Vagina (tissue), 2 donors: ENCODE data around the gene MYO15B.

ENCODE experiments used
- CTCF ChIP-seq, 3 experiments: fragments of 450-650 bp in 2 of 3; fragments of 200-600 bp in 1 of 3; sonication (generic) in 1 of 3; IDR thresholded peaks; one replicate each; pipeline ENCODE4 v1.5.1; 2017 to 2019; ENCODE audit warnings: antibody characterized with exemption in 3 of 3, mild to moderate bottlenecking in 2 of 3, moderate library complexity in 2 of 3
- POLR2A ChIP-seq, 2 donors: fragments of 450-650 bp; IDR thresholded peaks; one replicate each; pipeline ENCODE4 v1.6.1; 2017; ENCODE audit warnings: antibody characterized with exemption in 2 of 2, mild to moderate bottlenecking in 2 of 2, moderate library complexity in 2 of 2
- POLR2AphosphoS5 ChIP-seq, 2 donors: sonication (generic); formaldehyde crosslinking; IDR thresholded peaks; one replicate each; pipeline ENCODE4 v1.9.0; 2017; ENCODE audit warnings: antibody characterized with exemption in 2 of 2, mild to moderate bottlenecking in 2 of 2, low read depth in 1 of 2; ENCODE audit not compliant: insufficient read depth in 1 of 2

- no peak for TF ChIP-seq CTCF (IDR thresholded peaks at IDR 0.05)
- TF ChIP-seq POLR2A (IDR thresholded peaks at IDR 0.05): no peak
- TF ChIP-seq POLR2AphosphoS5 (IDR thresholded peaks at IDR 0.05; ENCODE audit: insufficient read depth in 1 of 2, low read depth in 1 of 2): no peak
Observed at GRCh38 chr17:75570772-75571171, 16.8 kb upstream of the MYO15B start.
